Central memory CD4-positive, alpha-beta T cell (primary cell): Measurements from ENCODE around the gene RHOT1.
"Not testable (repeated sequence)": the region's sequence is repeated elsewhere in the genome, so short reads cannot be mapped to it uniquely, and the experiment has no call there.

ENCODE experiments used
- DNase-seq: peaks from one replicate; pipeline ENCODE4 v3.0.0; 2022

Gene RHOT1

GRCh38 chr17:32124985-32125847, 17.1 kb upstream of the RHOT1 start:
- no peak for DNase-seq

GRCh38 chr17:32125848-32126153, 16.5 kb upstream of the RHOT1 start:
- DNase-seq = no peak

GRCh38 chr17:32126325-32126724, 16.0 kb upstream of the RHOT1 start:
- DNase-seq = no peak

GRCh38 chr17:32126746-32127145, 15.6 kb upstream of the RHOT1 start:
- DNase-seq = no peak

GRCh38 chr17:32127158-32127897, 15.0 kb upstream of the RHOT1 start:
- DNase-seq = peak; percentile 81

- not testable (repeated sequence) for DNase-seq
Observed at GRCh38 chr17:32128470-32128869, 13.8 kb upstream of the RHOT1 start.

DNA sequence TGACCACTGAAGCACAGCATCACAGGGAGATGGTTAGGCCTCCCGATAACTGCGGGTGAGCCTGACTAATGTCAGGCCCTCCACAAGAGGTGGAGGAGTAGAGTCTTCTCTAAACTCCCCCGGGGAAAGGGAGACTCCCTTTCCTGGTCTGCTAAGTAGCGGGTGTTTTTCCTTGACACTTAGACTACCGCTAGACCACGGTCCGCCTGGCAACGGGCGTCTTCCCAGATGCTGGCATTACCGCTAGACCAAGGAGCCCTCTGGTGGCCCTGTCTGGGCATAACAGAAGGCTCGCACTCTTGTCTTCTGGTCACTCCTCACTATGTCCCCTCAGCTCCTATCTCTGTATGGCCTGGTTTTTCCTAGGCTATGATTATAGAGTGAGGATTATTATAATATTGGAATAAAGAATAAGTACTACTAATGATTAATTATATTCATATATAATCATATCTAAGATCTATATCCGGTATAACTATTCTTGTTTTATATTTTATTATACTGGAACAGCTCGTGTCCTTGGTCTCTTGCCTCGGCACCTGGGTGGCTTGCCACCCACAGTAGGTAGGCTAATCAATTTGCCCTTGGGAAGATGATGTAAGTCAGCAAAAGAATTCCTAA, 6.7 kb upstream of the RHOT1 start:
- peak; percentile 11 for DNase-seq

DNA sequence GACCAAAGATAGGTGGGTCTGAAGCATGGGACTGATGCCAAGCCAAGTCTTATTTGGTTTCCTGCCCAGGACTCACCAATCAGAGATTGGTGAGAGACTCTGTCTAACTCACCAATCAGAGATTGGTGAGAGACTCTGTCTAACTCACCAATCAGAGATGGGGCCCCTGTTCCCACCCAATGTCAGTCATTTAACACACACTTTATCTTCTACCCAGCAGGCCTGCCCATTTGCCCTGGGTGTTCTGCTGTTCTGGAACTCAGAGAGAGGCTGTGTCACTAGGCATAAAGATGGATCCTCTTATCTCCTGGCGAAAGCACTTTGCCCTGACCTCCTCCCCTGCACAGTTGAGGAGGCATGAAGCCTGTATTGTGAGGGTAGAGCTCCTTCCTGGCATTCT, 5.4 kb upstream of the RHOT1 start:
- no peak for DNase-seq

DNA sequence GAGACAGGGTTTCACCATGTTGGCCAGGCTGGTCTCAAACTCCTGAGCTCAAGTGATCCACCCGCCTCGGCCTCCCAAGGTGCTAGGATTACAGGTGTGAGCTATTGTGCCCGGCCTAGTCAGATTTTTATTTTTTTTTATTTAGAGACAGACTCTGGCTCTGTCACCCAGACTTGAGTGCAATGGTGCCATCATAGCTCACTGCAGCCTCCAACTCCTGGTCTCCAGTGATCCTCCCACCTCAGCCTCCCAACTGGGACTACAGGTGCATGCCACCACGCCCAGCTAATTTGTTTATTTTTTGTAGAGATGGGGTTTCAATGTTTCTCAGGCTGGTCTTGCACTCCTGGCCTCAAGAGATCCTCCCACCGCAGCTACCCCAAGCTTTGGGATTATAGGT, 2.8 kb upstream of the RHOT1 start:
- DNase-seq = not testable (repeated sequence)

GRCh38 chr17:32141258-32141657, 1.0 kb upstream of the RHOT1 start:
- no peak for DNase-seq

DNA sequence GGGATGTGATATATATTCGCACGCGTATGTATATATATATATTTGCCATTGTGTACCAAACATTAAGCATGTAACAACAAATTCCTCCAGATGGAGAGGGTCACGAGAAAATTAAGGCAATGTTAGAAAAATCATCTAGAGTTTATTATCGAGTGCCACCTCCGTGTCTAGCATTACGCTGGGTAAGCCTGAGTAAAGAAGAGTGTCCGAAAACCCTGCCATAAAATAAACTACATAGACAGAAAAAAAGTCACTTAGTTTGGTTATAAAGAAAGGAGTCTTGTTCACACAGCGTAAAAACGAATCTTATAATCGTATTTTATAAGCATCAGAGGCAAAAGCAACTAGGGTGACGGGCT, 644 bp upstream of the RHOT1 start:
- DNase-seq = no peak

DNA sequence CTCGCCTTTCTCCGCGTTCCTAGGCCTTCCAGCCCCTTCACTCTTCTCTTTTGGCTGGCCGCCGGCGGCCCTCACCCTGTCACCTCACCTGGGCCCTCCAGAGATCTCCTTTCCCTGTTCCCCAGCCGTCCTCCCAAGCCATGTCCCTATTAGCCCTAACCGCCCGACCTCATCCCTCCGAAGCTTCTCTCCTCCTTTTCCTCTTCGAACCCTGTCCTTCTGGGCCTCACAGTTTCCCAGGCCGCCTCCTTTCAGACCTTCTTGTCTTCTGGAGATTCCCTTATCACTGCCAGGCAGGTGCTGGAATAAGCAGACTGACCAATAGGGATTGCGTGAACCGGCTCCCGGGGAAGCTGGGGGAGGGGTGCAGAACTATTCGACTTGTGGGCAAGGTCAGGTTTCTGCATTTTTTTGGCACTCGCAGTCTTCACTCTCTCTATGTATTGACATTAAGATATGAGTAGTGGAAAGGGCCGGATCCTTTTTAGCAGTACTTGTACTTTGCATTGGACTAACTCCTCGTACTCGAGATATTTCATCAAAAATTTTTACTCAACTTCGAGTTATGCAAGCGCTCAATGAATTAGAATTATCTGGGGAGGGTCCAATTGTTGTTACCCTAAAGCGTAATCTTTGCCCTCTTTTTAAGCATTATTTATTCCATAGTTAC, 690 bp downstream of the RHOT1 start:
- DNase-seq = no peak

DNA sequence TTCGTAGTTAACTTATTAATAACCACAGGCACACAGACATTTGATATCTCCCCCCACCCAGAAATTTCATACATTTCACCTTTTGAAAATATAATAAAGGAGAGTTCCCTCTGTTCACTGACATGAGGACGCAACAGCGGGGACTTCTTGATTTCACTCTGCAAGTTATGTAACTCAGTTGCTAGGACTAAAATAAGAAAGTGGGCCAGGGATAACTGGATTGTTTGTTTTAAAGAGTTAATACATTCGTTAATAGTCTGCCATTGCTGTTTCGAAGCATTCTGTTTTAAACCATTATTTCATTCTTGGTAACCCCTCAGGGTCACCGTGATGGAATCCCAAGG, 1.2 kb downstream of the RHOT1 start:
- no peak for DNase-seq

DNA sequence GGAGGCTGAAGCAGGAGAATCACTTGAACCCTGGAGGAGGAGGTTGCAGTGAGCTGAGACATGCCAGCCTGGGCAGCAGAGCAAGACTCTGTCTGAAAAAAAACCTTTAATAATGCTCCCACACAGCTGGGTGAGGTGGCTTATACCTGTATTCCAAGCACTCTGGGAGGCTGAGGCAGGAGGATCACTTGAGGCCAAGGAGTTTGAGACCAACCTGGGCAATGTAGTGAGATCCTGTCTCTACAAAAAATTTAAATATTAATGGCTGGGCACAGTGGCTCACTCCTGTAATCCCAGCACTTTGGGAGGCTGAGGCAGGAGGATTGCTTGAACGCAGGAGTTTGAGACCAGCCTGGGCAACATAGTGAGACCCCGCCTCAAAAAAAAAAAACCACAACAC, 2.1 kb downstream of the RHOT1 start:
- not testable (repeated sequence) for DNase-seq

DNA sequence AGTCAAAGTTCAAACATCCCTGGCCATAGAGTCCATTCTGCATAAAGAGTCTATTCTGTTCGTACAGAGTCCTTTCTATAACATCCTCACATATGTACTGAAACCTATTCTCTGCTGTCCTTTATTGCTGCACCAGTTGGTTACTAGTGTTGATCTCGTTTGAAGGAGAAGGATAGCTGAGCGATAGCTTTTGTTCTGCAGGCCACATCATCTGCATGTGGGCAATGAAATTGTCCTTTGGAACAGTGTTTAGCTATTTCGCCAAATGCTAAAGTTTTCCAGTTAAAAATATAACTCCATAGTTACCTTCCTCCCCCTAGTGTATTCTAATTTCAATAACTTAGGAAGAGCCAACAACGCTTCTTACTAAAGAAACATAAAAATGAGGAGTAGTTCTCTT, 6.0 kb downstream of the RHOT1 start:
- no peak for DNase-seq

- no peak for DNase-seq
Observed at GRCh38 chr17:32150358-32150757, 8.1 kb downstream of the RHOT1 start.

DNA sequence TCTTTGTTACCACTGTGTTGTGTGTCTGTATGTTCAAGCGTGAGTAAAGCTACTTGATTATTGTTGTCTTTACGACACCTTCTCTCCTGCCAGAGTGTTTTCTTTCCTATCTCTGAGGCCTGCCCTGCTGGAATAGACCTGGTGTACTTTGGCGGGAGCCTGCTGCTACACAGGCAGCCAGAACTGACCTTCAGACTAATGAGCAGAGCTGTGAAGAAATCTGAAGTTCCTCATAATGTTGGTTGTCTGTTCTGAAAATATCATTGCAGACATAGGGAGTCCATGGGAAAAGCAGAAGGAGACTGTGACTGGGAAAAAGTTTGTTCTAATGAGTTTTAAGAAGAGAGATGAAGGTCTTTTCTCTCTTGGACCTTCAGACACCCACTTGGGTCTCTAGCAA, 9.8 kb downstream of the RHOT1 start:
- DNase-seq = no peak

DNA sequence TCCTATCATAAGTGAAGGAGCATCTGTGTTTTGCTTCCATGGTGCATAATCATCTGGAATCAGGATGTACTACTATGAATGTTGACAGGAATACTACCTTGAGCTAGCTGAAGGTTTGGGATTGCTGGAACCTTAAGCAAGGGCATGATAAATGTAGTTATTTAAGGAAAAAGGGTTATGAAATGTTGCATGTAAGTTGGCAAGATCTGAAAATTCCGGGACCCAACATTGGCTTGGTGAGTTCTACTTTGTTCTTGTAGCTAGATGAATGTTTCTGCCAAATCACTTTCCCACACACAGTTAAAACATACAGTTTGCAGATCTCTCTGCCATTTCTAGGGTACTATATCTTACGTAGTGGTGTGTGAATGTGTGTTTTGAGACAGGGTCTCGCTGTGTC, 13.6 kb downstream of the RHOT1 start:
- DNase-seq = no peak

- DNase-seq = no peak
Observed at GRCh38 chr17:32156656-32157055, 14.4 kb downstream of the RHOT1 start.

GRCh38 chr17:32157225-32157624, 14.9 kb downstream of the RHOT1 start:
- DNase-seq = no peak

DNA sequence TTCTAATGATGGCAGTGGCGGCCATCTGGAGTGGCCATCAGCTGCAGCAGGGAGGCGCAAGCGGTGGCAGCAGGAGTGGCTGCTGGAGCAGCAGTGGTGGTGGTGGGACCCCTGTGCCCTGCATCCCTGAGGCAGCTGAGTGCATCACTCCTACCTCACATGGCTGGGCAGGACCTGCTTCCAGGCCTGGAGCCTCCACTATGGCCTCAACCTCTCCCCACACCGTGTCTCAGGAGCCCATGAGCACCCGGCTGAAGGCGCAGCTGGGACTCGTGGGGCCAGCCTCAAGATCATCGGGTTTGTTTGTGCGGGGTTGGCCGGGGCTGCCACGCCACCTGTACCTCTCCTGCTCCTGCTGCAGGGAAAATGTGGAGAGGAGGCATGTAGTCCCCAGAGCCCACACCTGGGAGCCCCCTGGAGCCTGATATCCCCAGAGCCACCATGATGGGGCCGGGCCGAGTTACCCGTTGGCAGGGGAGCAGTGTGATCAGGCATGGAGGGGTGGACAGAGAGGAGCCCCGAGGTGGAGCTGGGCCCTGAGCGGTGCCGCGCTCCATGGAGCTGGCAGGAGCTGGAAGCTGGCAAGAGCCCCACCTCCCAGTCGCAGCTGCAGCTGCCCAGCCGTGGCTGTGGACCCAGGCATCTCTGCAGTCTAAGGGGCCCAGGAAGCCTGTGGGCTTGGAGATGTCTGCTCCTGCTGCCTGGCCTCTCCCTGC, 16.7 kb downstream of the RHOT1 start:
- DNase-seq = no peak

GRCh38 chr17:32159586-32160438, 17.5 kb downstream of the RHOT1 start:
- DNase-seq = no peak
